ENCODE measurements around the gene LPP. TPM values are rescaled to one million over a fixed set of nuclear protein-coding genes. Genes with fewer than 3 reads are reported as not detected.

Gene LPP
- total and polyA plus RNA-seq, 2 of the 13 experiments (the other 11 are each of a cell fraction or from before 2014, with no cell fraction given): 19.2 to 29.9 TPM

DNA sequence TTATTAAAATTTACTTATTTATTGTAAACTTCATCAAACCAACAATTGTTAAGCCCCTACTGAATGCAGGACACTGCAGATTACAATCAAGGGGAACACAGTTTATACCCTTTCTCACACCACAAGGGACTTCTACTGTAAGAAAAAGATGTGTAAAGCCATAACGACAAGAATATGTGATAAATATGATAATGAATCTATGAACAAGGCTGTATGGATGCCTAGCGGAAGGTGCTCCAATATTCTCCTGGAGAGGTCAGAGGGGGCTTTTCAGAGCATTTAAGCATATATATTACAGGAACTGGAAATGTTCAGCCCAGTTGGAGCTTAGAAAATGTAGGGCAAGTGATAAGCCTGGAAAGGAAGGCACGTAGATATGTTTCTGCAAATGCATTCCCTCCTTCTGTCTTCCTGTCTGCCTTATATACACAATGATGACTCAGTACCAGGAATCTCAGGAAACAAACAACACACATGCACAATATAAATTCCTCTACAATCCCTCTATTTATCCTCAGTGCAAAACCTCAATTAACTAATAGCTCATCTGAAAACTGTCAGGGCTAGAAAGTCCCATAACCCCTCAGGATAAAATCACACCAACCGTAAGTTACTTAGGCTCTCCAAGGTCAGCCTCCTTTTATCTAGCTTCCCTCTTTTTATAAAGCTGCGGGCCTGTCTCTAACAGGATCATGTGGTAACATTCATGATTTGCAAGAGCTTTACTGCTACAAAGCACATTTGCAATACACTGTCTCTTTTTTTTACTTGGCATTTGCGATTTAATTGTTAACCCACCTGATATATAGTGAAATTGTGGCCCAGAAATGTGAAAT is 393.1 kb downstream of the LPP start (continued):
- TF ChIP-seq, protein P1, sequence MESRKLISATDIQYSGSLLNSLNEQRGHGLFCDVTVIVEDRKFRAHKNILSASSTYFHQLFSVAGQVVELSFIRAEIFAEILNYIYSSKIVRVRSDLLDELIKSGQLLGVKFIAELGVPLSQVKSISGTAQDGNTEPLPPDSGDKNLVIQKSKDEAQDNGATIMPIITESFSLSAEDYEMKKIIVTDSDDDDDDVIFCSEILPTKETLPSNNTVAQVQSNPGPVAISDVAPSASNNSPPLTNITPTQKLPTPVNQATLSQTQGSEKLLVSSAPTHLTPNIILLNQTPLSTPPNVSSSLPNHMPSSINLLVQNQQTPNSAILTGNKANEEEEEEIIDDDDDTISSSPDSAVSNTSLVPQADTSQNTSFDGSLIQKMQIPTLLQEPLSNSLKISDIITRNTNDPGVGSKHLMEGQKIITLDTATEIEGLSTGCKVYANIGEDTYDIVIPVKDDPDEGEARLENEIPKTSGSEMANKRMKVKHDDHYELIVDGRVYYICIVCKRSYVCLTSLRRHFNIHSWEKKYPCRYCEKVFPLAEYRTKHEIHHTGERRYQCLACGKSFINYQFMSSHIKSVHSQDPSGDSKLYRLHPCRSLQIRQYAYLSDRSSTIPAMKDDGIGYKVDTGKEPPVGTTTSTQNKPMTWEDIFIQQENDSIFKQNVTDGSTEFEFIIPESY (CRISPR knock-in tag; IDR thresholded peaks at IDR 0.05): no peak
- TF ChIP-seq ZNF530 (CRISPR knock-in tag; IDR thresholded peaks at IDR 0.05; ENCODE audit: low read depth) (no peak), MATR3 (CRISPR knock-in tag; IDR thresholded peaks at IDR 0.05) (no peak), ZNF577 (CRISPR knock-in tag; IDR thresholded peaks at IDR 0.05; ENCODE audit: borderline replicate concordance, low read depth) (no peak), ZBTB8A (CRISPR knock-in tag; IDR thresholded peaks at IDR 0.05; ENCODE audit: borderline replicate concordance, low read depth) (no peak), SOX13 (IDR thresholded peaks at IDR 0.05) (no peak), SOX13 (CRISPR knock-in tag; conservative IDR thresholded peaks at IDR 0.05 in 1 of 2, IDR thresholded peaks at IDR 0.05 in 1 of 2) (peak in 1 of 2 experiments; percentile 66; a peak in 2 of 4 replicates), RARG (CRISPR knock-in tag; IDR thresholded peaks at IDR 0.05; ENCODE audit: low read depth) (no peak), ZNF160 (CRISPR knock-in tag; IDR thresholded peaks at IDR 0.05) (no peak), STAG1 (CRISPR knock-in tag; IDR thresholded peaks at IDR 0.05) (0 out of 2 replicates have a peak, but pooled peaks have one; percentile 5), ZNF598 (CRISPR knock-in tag; IDR thresholded peaks at IDR 0.05; ENCODE audit: borderline replicate concordance) (no peak), PLRG1 (conservative IDR thresholded peaks at IDR 0.05) (no peak), CAMTA2 (CRISPR knock-in tag; IDR thresholded peaks at IDR 0.05; ENCODE audit: borderline replicate concordance) (no peak), HMGA1 (CRISPR knock-in tag; conservative IDR thresholded peaks at IDR 0.05) (no peak), SYNCRIP (IDR thresholded peaks at IDR 0.05; ENCODE audit: insufficient read depth, low read depth, low read length) (no peak), ZNF292 (CRISPR knock-in tag; IDR thresholded peaks at IDR 0.05; ENCODE audit: borderline replicate concordance, low read depth) (no peak), HMG20B (CRISPR knock-in tag; conservative IDR thresholded peaks at IDR 0.05) (no peak), MTA1 (CRISPR knock-in tag; IDR thresholded peaks at IDR 0.05; ENCODE audit: borderline replicate concordance) (no peak), ZNF337 (CRISPR knock-in tag; IDR thresholded peaks at IDR 0.05; ENCODE audit: borderline replicate concordance, low read depth) (no peak), GFI1 (CRISPR knock-in tag; IDR thresholded peaks at IDR 0.05; ENCODE audit: borderline replicate concordance) (no peak; the same call in 1 of the 2 replicates), RBAK (CRISPR knock-in tag; IDR thresholded peaks at IDR 0.05) (no peak), GATAD2A (CRISPR knock-in tag; IDR thresholded peaks at IDR 0.05) (peak; percentile 91), ZKSCAN8 (CRISPR knock-in tag; IDR thresholded peaks at IDR 0.05; ENCODE audit: borderline replicate concordance) (peak; percentile 66; the same call in 1 of the 2 replicates)
- TF ChIP-seq, protein P2, sequence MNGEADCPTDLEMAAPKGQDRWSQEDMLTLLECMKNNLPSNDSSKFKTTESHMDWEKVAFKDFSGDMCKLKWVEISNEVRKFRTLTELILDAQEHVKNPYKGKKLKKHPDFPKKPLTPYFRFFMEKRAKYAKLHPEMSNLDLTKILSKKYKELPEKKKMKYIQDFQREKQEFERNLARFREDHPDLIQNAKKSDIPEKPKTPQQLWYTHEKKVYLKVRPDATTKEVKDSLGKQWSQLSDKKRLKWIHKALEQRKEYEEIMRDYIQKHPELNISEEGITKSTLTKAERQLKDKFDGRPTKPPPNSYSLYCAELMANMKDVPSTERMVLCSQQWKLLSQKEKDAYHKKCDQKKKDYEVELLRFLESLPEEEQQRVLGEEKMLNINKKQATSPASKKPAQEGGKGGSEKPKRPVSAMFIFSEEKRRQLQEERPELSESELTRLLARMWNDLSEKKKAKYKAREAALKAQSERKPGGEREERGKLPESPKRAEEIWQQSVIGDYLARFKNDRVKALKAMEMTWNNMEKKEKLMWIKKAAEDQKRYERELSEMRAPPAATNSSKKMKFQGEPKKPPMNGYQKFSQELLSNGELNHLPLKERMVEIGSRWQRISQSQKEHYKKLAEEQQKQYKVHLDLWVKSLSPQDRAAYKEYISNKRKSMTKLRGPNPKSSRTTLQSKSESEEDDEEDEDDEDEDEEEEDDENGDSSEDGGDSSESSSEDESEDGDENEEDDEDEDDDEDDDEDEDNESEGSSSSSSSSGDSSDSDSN (CRISPR knock-in tag; IDR thresholded peaks at IDR 0.05): no peak
- TF ChIP-seq, protein P3, sequence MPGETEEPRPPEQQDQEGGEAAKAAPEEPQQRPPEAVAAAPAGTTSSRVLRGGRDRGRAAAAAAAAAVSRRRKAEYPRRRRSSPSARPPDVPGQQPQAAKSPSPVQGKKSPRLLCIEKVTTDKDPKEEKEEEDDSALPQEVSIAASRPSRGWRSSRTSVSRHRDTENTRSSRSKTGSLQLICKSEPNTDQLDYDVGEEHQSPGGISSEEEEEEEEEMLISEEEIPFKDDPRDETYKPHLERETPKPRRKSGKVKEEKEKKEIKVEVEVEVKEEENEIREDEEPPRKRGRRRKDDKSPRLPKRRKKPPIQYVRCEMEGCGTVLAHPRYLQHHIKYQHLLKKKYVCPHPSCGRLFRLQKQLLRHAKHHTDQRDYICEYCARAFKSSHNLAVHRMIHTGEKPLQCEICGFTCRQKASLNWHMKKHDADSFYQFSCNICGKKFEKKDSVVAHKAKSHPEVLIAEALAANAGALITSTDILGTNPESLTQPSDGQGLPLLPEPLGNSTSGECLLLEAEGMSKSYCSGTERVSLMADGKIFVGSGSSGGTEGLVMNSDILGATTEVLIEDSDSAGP (CRISPR knock-in tag; IDR thresholded peaks at IDR 0.05; ENCODE audit: borderline replicate concordance): no peak
